GM12878 (cell line): ENCODE measurements around the gene FANCM. TPM values are rescaled to one million over a fixed set of nuclear protein-coding genes. Genes with fewer than 3 reads are reported as not detected.

Experiments
- ATAC-seq: fragments of 200-7000 bp; cut with Tn5 transposase; 3 replicates; pipeline ENCODE4 v1.9.1; 2020; ENCODE audit warnings: mild to moderate bottlenecking, moderate library complexity
- BruUV-seq: library from RNA; stranded (reverse); fragments of 400-500 nt; replicated peaks from 2 replicates; lab custom pipeline; 2021; lab: Mats Ljungman, UMichigan
- CTCF ChIA-PET: fragments of 300-600 bp; sonication (Branson Sonifier 250); formaldehyde crosslinking; extraction: SDS; loops from one replicate; lab custom pipeline; 2021; ENCODE audit warnings: inconsistent platforms; lab: Yijun Ruan, JAX
- POLR2A ChIA-PET: fragments of 350-600 bp; formaldehyde crosslinking; extraction: SDS; loops from one replicate; lab custom pipeline; 2021; ENCODE audit warnings: inconsistent platforms; lab: Charles Lee
- RAD21 ChIA-PET: fragments of 300-600 bp; sonication (Branson Sonifier 250); formaldehyde crosslinking; loops from one replicate; lab custom pipeline; 2023; ENCODE audit warnings: antibody characterized with exemption; ENCODE audit not compliant: unreplicated experiment; lab: Charles Lee
- SMC1A ChIA-PET: fragments of 300-600 bp; sonication (Branson Sonifier 250); formaldehyde crosslinking; loops from one replicate; lab custom pipeline; 2023; ENCODE audit not compliant: unreplicated experiment, uncharacterized antibody; lab: Charles Lee
- DNase-seq: peaks from one replicate; pipeline ENCODE4 v3.0.0-alpha.2; 2011; ENCODE audit warnings: low read depth, low spot score
- FAIRE-seq: peaks from 3 replicates; lab custom pipeline; 2011; peaks lifted over from hg19 to GRCh38; lab: Jason Lieb, UNC
- H2AFZ ChIP-seq: 2 replicates; pipeline ENCODE4 v1.6.0; 2011; ENCODE audit warnings: low read depth, low read length, control low read depth; ENCODE audit not compliant: control insufficient read depth
- H3K27ac ChIP-seq: 2 replicates; pipeline ENCODE4 v1.5.1; 2011; ENCODE audit warnings: control low read depth; ENCODE audit not compliant: control insufficient read depth, insufficient read depth
- H3K27me3 ChIP-seq, 2 experiments: replicated peaks in 1 of 2; 2 replicates each; pipeline versions ENCODE4 v1.6.0 to v1.6.1; 2011; ENCODE audit warnings: low read length in 1 of 2; ENCODE audit not compliant: control insufficient read depth in 2 of 2, insufficient read depth in 2 of 2
- H3K36me3 ChIP-seq, 2 experiments: 2 replicates each; pipeline ENCODE4 v1.5.1; 2011; ENCODE audit warnings: low read length in 1 of 2; ENCODE audit not compliant: control insufficient read depth in 2 of 2, insufficient read depth in 2 of 2
- H3K4me1 ChIP-seq: 2 replicates; pipeline ENCODE4 v1.6.1; 2011; ENCODE audit warnings: mild to moderate bottlenecking, low read length, moderate library complexity, mixed read lengths; ENCODE audit not compliant: control insufficient read depth, insufficient read depth
- H3K4me2 ChIP-seq: 2 replicates; pipeline ENCODE4 v1.6.0; 2011; ENCODE audit warnings: control low read depth; ENCODE audit not compliant: control insufficient read depth, insufficient read depth
- H3K4me3 ChIP-seq: fragments of 200-600 bp; sonication (generic); 2 replicates; pipeline ENCODE4 v1.5.1; 2016
- H3K79me2 ChIP-seq: 2 replicates; pipeline ENCODE4 v1.6.0; 2011; ENCODE audit warnings: low read length; ENCODE audit not compliant: control insufficient read depth, insufficient read depth
- H3K9ac ChIP-seq: 2 replicates; pipeline ENCODE4 v1.8.0; 2011; ENCODE audit warnings: low read length, control low read depth, mixed read lengths; ENCODE audit not compliant: control insufficient read depth, insufficient read depth
- H3K9me3 ChIP-seq: replicated peaks from 3 replicates; pipeline ENCODE4 v1.5.1; 2011; ENCODE audit warnings: mild to moderate bottlenecking, low read length; ENCODE audit not compliant: control insufficient read depth, insufficient read depth
- H4K20me1 ChIP-seq: 2 replicates; pipeline ENCODE4 v1.6.0; 2011; ENCODE audit not compliant: control insufficient read depth, insufficient read depth
- BMI1 ChIP-seq: fragments of 450-650 bp; IDR thresholded peaks from 2 replicates; pipeline ENCODE4 v1.6.1; 2016; ENCODE audit warnings: mild to moderate bottlenecking, moderate library complexity, borderline replicate concordance
- CTCF ChIP-seq, 3 experiments: IDR thresholded peaks in 2 of 3; conservative IDR thresholded peaks in 1 of 3; 2 replicates each; pipeline ENCODE4 v1.5.1; 2011; ENCODE audit warnings: low read depth in 3 of 3, low read length in 3 of 3, mild to moderate bottlenecking in 3 of 3, control low read depth in 2 of 3, moderate library complexity in 2 of 3, inconsistent platforms in 1 of 3, mixed read lengths in 1 of 3; ENCODE audit not compliant: control insufficient read depth in 2 of 3, insufficient read depth in 1 of 3; ENCODE audit errors: extremely low read depth in 1 of 3
- EED ChIP-seq: sonication (generic); IDR thresholded peaks from 2 replicates; pipeline ENCODE4 v1.6.1; 2016; ENCODE audit warnings: antibody characterized with exemption, low read depth
- EP300 ChIP-seq, 2 experiments: fragments of 150-350 bp in 1 of 2; IDR thresholded peaks; 2 replicates each; pipeline ENCODE4 v1.6.1; 2011 to 2012; ENCODE audit warnings: low read depth in 2 of 2, low read length in 2 of 2, borderline replicate concordance in 1 of 2, improper control_type of control experiment in 1 of 2, inconsistent platforms in 1 of 2; ENCODE audit not compliant: control insufficient read depth in 1 of 2
- ETV6 ChIP-seq, 2 experiments: fragments of 450-650 bp in 1 of 2; IDR thresholded peaks in 1 of 2; conservative IDR thresholded peaks in 1 of 2; 2 replicates each; pipeline ENCODE4 v1.6.1; 2014; ENCODE audit warnings: antibody characterized with exemption in 1 of 2, borderline replicate concordance in 1 of 2, low read depth in 1 of 2, mild to moderate bottlenecking in 1 of 2, moderate library complexity in 1 of 2
- HDGF ChIP-seq: fragments of 450-650 bp; IDR thresholded peaks from 2 replicates; pipeline ENCODE4 v1.6.1; 2016; ENCODE audit warnings: antibody characterized with exemption
- MTA3 ChIP-seq: IDR thresholded peaks from 2 replicates; pipeline ENCODE4 v1.6.1; 2012; ENCODE audit warnings: low read length, inconsistent platforms, borderline replicate concordance
- NR2C1 ChIP-seq: fragments of 450-650 bp; IDR thresholded peaks from 2 replicates; pipeline ENCODE4 v1.6.1; 2017; ENCODE audit warnings: antibody characterized with exemption, mild to moderate bottlenecking, moderate library complexity
- NRF1 ChIP-seq: conservative IDR thresholded peaks from 2 replicates; pipeline ENCODE4 v1.6.1; 2011; ENCODE audit warnings: mild to moderate bottlenecking, low read depth, low read length, improper control_type of control experiment
- STAT1 ChIP-seq: fragments of 450-650 bp; conservative IDR thresholded peaks from 2 replicates; pipeline ENCODE4 v1.6.1; 2014; ENCODE audit warnings: antibody characterized with exemption, mild to moderate bottlenecking
- WRNIP1 ChIP-seq: IDR thresholded peaks from 2 replicates; pipeline ENCODE4 v1.6.1; 2011; ENCODE audit warnings: low read depth, low read length, improper control_type of control experiment, borderline replicate concordance
- ZBTB4 ChIP-seq: fragments of 450-650 bp; formaldehyde crosslinking; IDR thresholded peaks from 2 replicates; pipeline ENCODE4 v1.4.0; 2022; ENCODE audit warnings: mild to moderate bottlenecking, moderate library complexity
- ZNF217 ChIP-seq: fragments of 450-650 bp; IDR thresholded peaks from 2 replicates; pipeline ENCODE4 v1.6.1; 2017; ENCODE audit warnings: antibody characterized with exemption, mild to moderate bottlenecking
- ZNF274 ChIP-seq: IDR thresholded peaks from one replicate; pipeline ENCODE4 v1.8.0; 2011; ENCODE audit not compliant: insufficient read length, insufficient read depth
- WGBS: methylation state at CpG from one replicate; pipeline ENCODE4 v1.1.6; 2016; ENCODE audit warnings: low lambda C conversion rate; ENCODE audit not compliant: insufficient replicate concordance, insufficient coverage; ENCODE audit errors: missing lambda C conversion rate; 5-methylcytosine and 5-hydroxymethylcytosine counted together
- in situ Hi-C: fragments of 300-500 bp; cut with MboI; formaldehyde crosslinking; loops from 9 replicates; pipeline ENCODE4 v1.14.3; 2018; ENCODE audit warnings: mixed read lengths
- intact Hi-C: fragments of 100-400 bp; cut with micrococcal nuclease; formaldehyde crosslinking; loops from one replicate; pipeline ENCODE4 v1.14.2; 2022; ENCODE audit not compliant: unreplicated experiment
- polyA plus RNA-seq, 11 experiments: library from polyadenylated mRNA; depleted of rRNA in 4 of 11; unstranded in 6 of 11; stranded (reverse) in 5 of 11; fragments of >200 nt; fragmentation: Nextera tagmentation in 4 of 11; fragmentation: Illumina TruSeq in 1 of 11; extraction: Ambion mirVana in 4 of 11; extraction: Trizol in 1 of 11; gene quantifications; 1 replicate in 1 of 11; 2 replicates in 10 of 11; pipeline versions ENCODE4 v1.2.1 to v1.2.3, GENCODE V29; 2011 to 2016; ENCODE audit warnings: inconsistent platforms in 2 of 11, missing spikeins in 2 of 11, low read depth in 1 of 11
- total RNA-seq, 4 experiments: library from RNA; depleted of rRNA in 3 of 4; stranded (reverse); fragments of >200 nt in 3 of 4; fragmentation: Illumina TruSeq in 1 of 4; extraction: Trizol in 1 of 4; gene quantifications; 2 replicates each; pipeline versions ENCODE4 v1.2.1 to v1.2.3, GENCODE V29; 2013 to 2021

Gene FANCM
- total and polyA plus RNA-seq, 10 of the 15 experiments (the other 5 are each of a cell fraction or from before 2014, with no cell fraction given) = 6.4 to 17.6 (median 10.6) TPM

- DNase-seq (no peak), FAIRE-seq (no peak), ATAC-seq (no peak)
- H3K27ac ChIP-seq = no peak overlapping the region
- H3K9me3 ChIP-seq = no peaks in the 10 kb centered on the region
- H3K79me2 ChIP-seq = peaks cover 22% of the 10 kb centered on the region
- H3K4me3 ChIP-seq = no peak overlapping the region
- ChIA-PET RAD21 (no interaction called here), POLR2A (no interaction called here), SMC1A (interaction anchor here (0.8 kb wide), 1 partner anchor 8 kb away, joined by 3 read pairs; no protein-coding TSS in a partner anchor), CTCF (interaction anchor here (1.0 kb wide), 1 partner anchor 10 kb away, joined by 3 read pairs; no protein-coding TSS in a partner anchor)
- no peaks in the 10 kb centered on the region for H3K4me1 ChIP-seq
- H3K36me3 ChIP-seq = peaks cover 0 to 7% of the 10 kb centered on the region in 2 experiments; a peak in 3 of 4 replicates
- in situ Hi-C loops = no loop called here
- intact Hi-C loops = no loop called here
- no TSS peak for BruUV-seq
- no peak overlapping the region for H3K4me2 ChIP-seq
- WGBS = 98% methylated on average over 2 of the region's 2 CpGs
- H3K27me3 ChIP-seq = no peaks in the 10 kb centered on the region
- no peaks in the 10 kb centered on the region for H4K20me1 ChIP-seq
- TF ChIP-seq ZNF217 = no peak
- TF ChIP-seq WRNIP1 = no peak
- TF ChIP-seq HDGF = no peak
- TF ChIP-seq BMI1 = no peak
- no peak for TF ChIP-seq ZNF274
- TF ChIP-seq ETV6 (conservative IDR thresholded peaks at IDR 0.05 in 1 of 2, IDR thresholded peaks at IDR 0.05 in 1 of 2; ENCODE audit: borderline replicate concordance in 1 of 2, low read depth in 1 of 2) = no peak
- TF ChIP-seq EED = no peak
- TF ChIP-seq NRF1 = no peak
- no peak for TF ChIP-seq NR2C1
- TF ChIP-seq CTCF (IDR thresholded peaks at IDR 0.05 in 2 of 3, conservative IDR thresholded peaks at IDR 0.05 in 1 of 3; ENCODE audit: control insufficient read depth in 2 of 3, extremely low read depth in 1 of 3, insufficient read depth in 1 of 3, low read depth in 3 of 3, low read length in 3 of 3) = no peak
- no peak for TF ChIP-seq MTA3
- TF ChIP-seq EP300 (IDR thresholded peaks at IDR 0.05; ENCODE audit: borderline replicate concordance in 1 of 2, control insufficient read depth in 1 of 2, low read depth in 2 of 2, low read length in 2 of 2) = no peak
- TF ChIP-seq ZBTB4 (CRISPR knock-in tag) = no peak
- TF ChIP-seq STAT1 = no peak
- TF ChIP-seq, all 136 proteins: peak for 0
- no peak overlapping the region for H2AFZ ChIP-seq
- no peak overlapping the region for H3K9ac ChIP-seq
Measured at GRCh38 chr14:45238988-45239387, 103.3 kb downstream of the FANCM start.
